ENCODE results near the gene ABLIM1. TPM values are rescaled to one million over a fixed set of nuclear protein-coding genes. Genes with fewer than 3 reads are reported as not detected.

ABLIM1 gene
- total and polyA plus RNA-seq, 2 of the 13 experiments (the other 11 are each of a cell fraction or from before 2014, with no cell fraction given) = 59.4 to 92.7 TPM

DNA sequence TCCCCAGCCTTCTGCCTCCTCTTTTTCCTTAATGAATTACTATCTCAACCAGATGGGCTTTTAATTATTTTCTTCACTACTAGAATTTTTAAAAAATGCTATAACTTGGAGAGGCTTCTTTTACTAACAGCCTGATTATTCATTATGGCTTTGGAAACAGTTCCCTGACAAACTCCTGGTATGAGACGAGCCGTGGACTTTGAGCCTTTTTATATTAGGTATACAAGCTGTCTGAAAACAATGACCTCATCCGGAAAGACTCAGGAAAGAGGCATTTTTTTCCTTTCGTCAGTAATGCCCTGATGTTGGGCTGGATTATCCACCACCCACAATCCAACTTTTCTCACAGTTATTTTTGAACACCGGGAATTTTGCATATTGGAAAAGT lies 26.7 kb upstream of the ABLIM1 start (continued):
- no peak for TF ChIP-seq SAFB2 (CRISPR knock-in tag; IDR thresholded peaks at IDR 0.05; ENCODE audit: borderline replicate concordance, low read depth)
- TF ChIP-seq FOXA1 (IDR thresholded peaks at IDR 0.05) = no peak
- peak; percentile 56 for TF ChIP-seq FOXA1 (CRISPR knock-in tag; IDR thresholded peaks at IDR 0.05)
- peak; percentile 52; the same call in 1 of the 2 replicates for TF ChIP-seq ZNF12 (CRISPR knock-in tag; IDR thresholded peaks at IDR 0.05)
- TF ChIP-seq, protein P1, sequence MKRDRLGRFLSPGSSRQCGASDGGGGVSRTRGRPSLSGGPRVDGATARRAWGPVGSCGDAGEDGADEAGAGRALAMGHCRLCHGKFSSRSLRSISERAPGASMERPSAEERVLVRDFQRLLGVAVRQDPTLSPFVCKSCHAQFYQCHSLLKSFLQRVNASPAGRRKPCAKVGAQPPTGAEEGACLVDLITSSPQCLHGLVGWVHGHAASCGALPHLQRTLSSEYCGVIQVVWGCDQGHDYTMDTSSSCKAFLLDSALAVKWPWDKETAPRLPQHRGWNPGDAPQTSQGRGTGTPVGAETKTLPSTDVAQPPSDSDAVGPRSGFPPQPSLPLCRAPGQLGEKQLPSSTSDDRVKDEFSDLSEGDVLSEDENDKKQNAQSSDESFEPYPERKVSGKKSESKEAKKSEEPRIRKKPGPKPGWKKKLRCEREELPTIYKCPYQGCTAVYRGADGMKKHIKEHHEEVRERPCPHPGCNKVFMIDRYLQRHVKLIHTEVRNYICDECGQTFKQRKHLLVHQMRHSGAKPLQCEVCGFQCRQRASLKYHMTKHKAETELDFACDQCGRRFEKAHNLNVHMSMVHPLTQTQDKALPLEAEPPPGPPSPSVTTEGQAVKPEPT (CRISPR knock-in tag; IDR thresholded peaks at IDR 0.05; ENCODE audit: low read depth) = no peak
- TF ChIP-seq HDAC1 (CRISPR knock-in tag; IDR thresholded peaks at IDR 0.05) = peak; percentile 42; the same call in 1 of the 2 replicates
- no peak for TF ChIP-seq ZNF672 (CRISPR knock-in tag; IDR thresholded peaks at IDR 0.05)
- TF ChIP-seq ATF1 (CRISPR knock-in tag; IDR thresholded peaks at IDR 0.05) = peak; percentile 47; the same call in 1 of the 2 replicates
- TF ChIP-seq, protein P2, sequence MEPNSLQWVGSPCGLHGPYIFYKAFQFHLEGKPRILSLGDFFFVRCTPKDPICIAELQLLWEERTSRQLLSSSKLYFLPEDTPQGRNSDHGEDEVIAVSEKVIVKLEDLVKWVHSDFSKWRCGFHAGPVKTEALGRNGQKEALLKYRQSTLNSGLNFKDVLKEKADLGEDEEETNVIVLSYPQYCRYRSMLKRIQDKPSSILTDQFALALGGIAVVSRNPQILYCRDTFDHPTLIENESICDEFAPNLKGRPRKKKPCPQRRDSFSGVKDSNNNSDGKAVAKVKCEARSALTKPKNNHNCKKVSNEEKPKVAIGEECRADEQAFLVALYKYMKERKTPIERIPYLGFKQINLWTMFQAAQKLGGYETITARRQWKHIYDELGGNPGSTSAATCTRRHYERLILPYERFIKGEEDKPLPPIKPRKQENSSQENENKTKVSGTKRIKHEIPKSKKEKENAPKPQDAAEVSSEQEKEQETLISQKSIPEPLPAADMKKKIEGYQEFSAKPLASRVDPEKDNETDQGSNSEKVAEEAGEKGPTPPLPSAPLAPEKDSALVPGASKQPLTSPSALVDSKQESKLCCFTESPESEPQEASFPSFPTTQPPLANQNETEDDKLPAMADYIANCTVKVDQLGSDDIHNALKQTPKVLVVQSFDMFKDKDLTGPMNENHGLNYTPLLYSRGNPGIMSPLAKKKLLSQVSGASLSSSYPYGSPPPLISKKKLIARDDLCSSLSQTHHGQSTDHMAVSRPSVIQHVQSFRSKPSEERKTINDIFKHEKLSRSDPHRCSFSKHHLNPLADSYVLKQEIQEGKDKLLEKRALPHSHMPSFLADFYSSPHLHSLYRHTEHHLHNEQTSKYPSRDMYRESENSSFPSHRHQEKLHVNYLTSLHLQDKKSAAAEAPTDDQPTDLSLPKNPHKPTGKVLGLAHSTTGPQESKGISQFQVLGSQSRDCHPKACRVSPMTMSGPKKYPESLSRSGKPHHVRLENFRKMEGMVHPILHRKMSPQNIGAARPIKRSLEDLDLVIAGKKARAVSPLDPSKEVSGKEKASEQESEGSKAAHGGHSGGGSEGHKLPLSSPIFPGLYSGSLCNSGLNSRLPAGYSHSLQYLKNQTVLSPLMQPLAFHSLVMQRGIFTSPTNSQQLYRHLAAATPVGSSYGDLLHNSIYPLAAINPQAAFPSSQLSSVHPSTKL (CRISPR knock-in tag; IDR thresholded peaks at IDR 0.05) = peak; percentile 63; the same call in 1 of the 2 replicates
- TF ChIP-seq, protein P3, sequence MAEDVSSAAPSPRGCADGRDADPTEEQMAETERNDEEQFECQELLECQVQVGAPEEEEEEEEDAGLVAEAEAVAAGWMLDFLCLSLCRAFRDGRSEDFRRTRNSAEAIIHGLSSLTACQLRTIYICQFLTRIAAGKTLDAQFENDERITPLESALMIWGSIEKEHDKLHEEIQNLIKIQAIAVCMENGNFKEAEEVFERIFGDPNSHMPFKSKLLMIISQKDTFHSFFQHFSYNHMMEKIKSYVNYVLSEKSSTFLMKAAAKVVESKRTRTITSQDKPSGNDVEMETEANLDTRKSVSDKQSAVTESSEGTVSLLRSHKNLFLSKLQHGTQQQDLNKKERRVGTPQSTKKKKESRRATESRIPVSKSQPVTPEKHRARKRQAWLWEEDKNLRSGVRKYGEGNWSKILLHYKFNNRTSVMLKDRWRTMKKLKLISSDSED (CRISPR knock-in tag; IDR thresholded peaks at IDR 0.05) = no peak
- 0 out of 2 replicates have a peak, but pooled peaks have one; percentile 13 for TF ChIP-seq SAP130 (CRISPR knock-in tag; IDR thresholded peaks at IDR 0.05; ENCODE audit: low read depth)
- TF ChIP-seq FOXK1 (CRISPR knock-in tag; IDR thresholded peaks at IDR 0.05; ENCODE audit: borderline replicate concordance, low read depth) = no peak
- TF ChIP-seq PHF21A (CRISPR knock-in tag; IDR thresholded peaks at IDR 0.05) = peak; percentile 34; the same call in 1 of the 2 replicates
- TF ChIP-seq ZNF598 (CRISPR knock-in tag; IDR thresholded peaks at IDR 0.05; ENCODE audit: borderline replicate concordance) = no peak
- TF ChIP-seq KAT7 (CRISPR knock-in tag; IDR thresholded peaks at IDR 0.05; ENCODE audit: borderline replicate concordance) = no peak
- no peak for TF ChIP-seq CENPT (CRISPR knock-in tag; IDR thresholded peaks at IDR 0.05; ENCODE audit: low read depth)
- TF ChIP-seq, protein P4, sequence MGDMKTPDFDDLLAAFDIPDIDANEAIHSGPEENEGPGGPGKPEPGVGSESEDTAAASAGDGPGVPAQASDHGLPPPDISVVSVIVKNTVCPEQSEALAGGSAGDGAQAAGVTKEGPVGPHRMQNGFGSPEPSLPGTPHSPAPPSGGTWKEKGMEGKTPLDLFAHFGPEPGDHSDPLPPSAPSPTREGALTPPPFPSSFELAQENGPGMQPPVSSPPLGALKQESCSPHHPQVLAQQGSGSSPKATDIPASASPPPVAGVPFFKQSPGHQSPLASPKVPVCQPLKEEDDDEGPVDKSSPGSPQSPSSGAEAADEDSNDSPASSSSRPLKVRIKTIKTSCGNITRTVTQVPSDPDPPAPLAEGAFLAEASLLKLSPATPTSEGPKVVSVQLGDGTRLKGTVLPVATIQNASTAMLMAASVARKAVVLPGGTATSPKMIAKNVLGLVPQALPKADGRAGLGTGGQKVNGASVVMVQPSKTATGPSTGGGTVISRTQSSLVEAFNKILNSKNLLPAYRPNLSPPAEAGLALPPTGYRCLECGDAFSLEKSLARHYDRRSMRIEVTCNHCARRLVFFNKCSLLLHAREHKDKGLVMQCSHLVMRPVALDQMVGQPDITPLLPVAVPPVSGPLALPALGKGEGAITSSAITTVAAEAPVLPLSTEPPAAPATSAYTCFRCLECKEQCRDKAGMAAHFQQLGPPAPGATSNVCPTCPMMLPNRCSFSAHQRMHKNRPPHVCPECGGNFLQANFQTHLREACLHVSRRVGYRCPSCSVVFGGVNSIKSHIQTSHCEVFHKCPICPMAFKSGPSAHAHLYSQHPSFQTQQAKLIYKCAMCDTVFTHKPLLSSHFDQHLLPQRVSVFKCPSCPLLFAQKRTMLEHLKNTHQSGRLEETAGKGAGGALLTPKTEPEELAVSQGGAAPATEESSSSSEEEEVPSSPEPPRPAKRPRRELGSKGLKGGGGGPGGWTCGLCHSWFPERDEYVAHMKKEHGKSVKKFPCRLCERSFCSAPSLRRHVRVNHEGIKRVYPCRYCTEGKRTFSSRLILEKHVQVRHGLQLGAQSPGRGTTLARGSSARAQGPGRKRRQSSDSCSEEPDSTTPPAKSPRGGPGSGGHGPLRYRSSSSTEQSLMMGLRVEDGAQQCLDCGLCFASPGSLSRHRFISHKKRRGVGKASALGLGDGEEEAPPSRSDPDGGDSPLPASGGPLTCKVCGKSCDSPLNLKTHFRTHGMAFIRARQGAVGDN (CRISPR knock-in tag; IDR thresholded peaks at IDR 0.05) = no peak
- TF ChIP-seq TSC22D2 (CRISPR knock-in tag; IDR thresholded peaks at IDR 0.05; ENCODE audit: borderline replicate concordance) = no peak
- TF ChIP-seq HMG20A (CRISPR knock-in tag; IDR thresholded peaks at IDR 0.05; ENCODE audit: borderline replicate concordance) = peak; percentile 61; the same call in 1 of the 2 replicates
- TF ChIP-seq ZNF83 (CRISPR knock-in tag; IDR thresholded peaks at IDR 0.05; ENCODE audit: borderline replicate concordance) = no peak

All from HepG2 (cell line).